ENCODE measurements around the gene PLD4. TPM values are rescaled to one million over a fixed set of nuclear protein-coding genes. Genes with fewer than 3 reads are reported as not detected.
"Not testable (repeated sequence)": the region's sequence is repeated elsewhere in the genome, so short reads cannot be mapped to it uniquely, and the experiment has no call there.

Gene PLD4
- 1 to 10 TPM in 1 of 2 donors, not detected in 1; 2.2 TPM for total RNA-seq
- long read RNA-seq, result 0 reads

- DNase-seq (no peak), ATAC-seq (no peak)
- intact Hi-C loops (cut with DNase I, micrococcal nuclease), result no loop called here
These were observed at the start of gene PLD4 for GRCh38 chr14:104924421-104925213. Gene PLD4, plus strand, starts transcription at chr14:104924879. Its CDS starts 2,262 bp downstream, at chr14:104927141.

- DNase-seq (no peak), ATAC-seq (no peak)
- intact Hi-C loops (cut with DNase I, micrococcal nuclease), result no loop called here
These were observed 49.3 kb upstream of the PLD4 start for GRCh38 chr14:104875412-104875751.

- DNase-seq (no peak), ATAC-seq (no peak)
- intact Hi-C loops (cut with DNase I, micrococcal nuclease), result no loop called here
These were observed 48.9 kb upstream of the PLD4 start for GRCh38 chr14:104875811-104876210.

- peak in 1 of 2 donors; percentile 25 for DNase-seq
- intact Hi-C loops (cut with DNase I, micrococcal nuclease), result no loop called here
- peak; percentile 77 for ATAC-seq
These were observed 48.4 kb upstream of the PLD4 start for GRCh38 chr14:104876251-104876699.

- ATAC-seq (no peak), DNase-seq (peak in 1 of 2 donors; percentile 3)
- intact Hi-C loops (cut with DNase I, micrococcal nuclease), result no loop called here
These were observed 47.4 kb upstream of the PLD4 start for GRCh38 chr14:104877066-104877805.

GRCh38 chr14:104877806-104878550, 46.7 kb upstream of the PLD4 start:
- no peak for ATAC-seq
- intact Hi-C loops (cut with DNase I, micrococcal nuclease), result no loop called here
- DNase-seq, result peak in 1 of 2 donors; percentile 5

GRCh38 chr14:104878582-104878981, 46.1 kb upstream of the PLD4 start:
- ATAC-seq, result no peak

GRCh38 chr14:104879201-104879982, 45.3 kb upstream of the PLD4 start:
- ATAC-seq, result no peak
- no peak for DNase-seq
- intact Hi-C loops (cut with DNase I, micrococcal nuclease), result no loop called here

More at GRCh38 chr14:104878582-104878981, 46.1 kb upstream of the PLD4 start:
- peak in 1 of 2 donors; percentile 5 for DNase-seq
- intact Hi-C loops (cut with DNase I, micrococcal nuclease), result no loop called here

GRCh38 chr14:104879983-104880565, 44.6 kb upstream of the PLD4 start:
- DNase-seq (no peak), ATAC-seq (no peak)
- intact Hi-C loops (cut with DNase I, micrococcal nuclease), result no loop called here

GRCh38 chr14:104880584-104881210, 44.0 kb upstream of the PLD4 start:
- intact Hi-C loops (cut with DNase I, micrococcal nuclease), result no loop called here
- ATAC-seq, result no peak
- DNase-seq, result no peak

GRCh38 chr14:104881369-104881979, 43.2 kb upstream of the PLD4 start:
- ATAC-seq, result no peak
- DNase-seq, result peak; percentile 10 to 21
- intact Hi-C loops (cut with DNase I, micrococcal nuclease), result no loop called here

- intact Hi-C loops (cut with DNase I, micrococcal nuclease), result no loop called here
- peak; percentile 94 for ATAC-seq
- DNase-seq, result peak; percentile 84 to 86
These were observed 42.2 kb upstream of the PLD4 start for GRCh38 chr14:104882325-104882973.

GRCh38 chr14:104882991-104883660, 41.6 kb upstream of the PLD4 start:
- ATAC-seq (no peak), DNase-seq (peak; percentile 10 to 23)
- intact Hi-C loops (cut with DNase I, micrococcal nuclease), result no loop called here

GRCh38 chr14:104883681-104884361, 40.9 kb upstream of the PLD4 start:
- ATAC-seq (no peak), DNase-seq (peak; percentile 3 to 21)
- intact Hi-C loops (cut with DNase I, micrococcal nuclease), result no loop called here

GRCh38 chr14:104884381-104884780, 40.3 kb upstream of the PLD4 start:
- ATAC-seq; DNase-seq; intact Hi-C loops (cut with DNase I, micrococcal nuclease): not testable (repeated sequence)

Data from left colon (tissue), 2 donors.